Fibroblast of pulmonary artery (primary cell): ENCODE data around the gene RAB1A.

Experiments used
- DNase-seq: peaks from one replicate; pipeline ENCODE4 v3.0.0-alpha.2; 2010; ENCODE audit warnings: low read depth
- H3K4me3 ChIP-seq: replicated peaks from 2 replicates; pipeline ENCODE4 v1.5.1; 2011; ENCODE audit warnings: low read depth, mild to moderate bottlenecking, control low read depth, low read length, moderate library complexity
- CTCF ChIP-seq: IDR thresholded peaks from 2 replicates; pipeline ENCODE4 v1.5.1; 2011; ENCODE audit warnings: mild to moderate bottlenecking, control low read depth, low read length, inconsistent platforms; ENCODE audit errors: missing control alignments

RAB1A gene

GRCh38 chr2:65053199-65053598 lies 76.7 kb downstream of the RAB1A start:
- DNase-seq, result no peak
- no peak overlapping the region for H3K4me3 ChIP-seq
- no peak for TF ChIP-seq CTCF

GRCh38 chr2:65050931-65051330 lies 79.0 kb downstream of the RAB1A start:
- DNase-seq, result no peak
- TF ChIP-seq CTCF, result no peak
- H3K4me3 ChIP-seq, result no peak overlapping the region

- H3K4me3 ChIP-seq, result no peak overlapping the region
- no peak for DNase-seq
- TF ChIP-seq CTCF, result no peak
Measured at GRCh38 chr2:65049010-65049639, 80.8 kb downstream of the RAB1A start.

GRCh38 chr2:65046633-65047407 lies 83.1 kb downstream of the RAB1A start:
- TF ChIP-seq CTCF, result no peak
- no peak overlapping the region for H3K4me3 ChIP-seq
- no peak for DNase-seq

- no peak for TF ChIP-seq CTCF
- no peak for DNase-seq
- H3K4me3 ChIP-seq, result no peak overlapping the region
Measured at GRCh38 chr2:65045651-65046050, 84.3 kb downstream of the RAB1A start.

- H3K4me3 ChIP-seq, result no peak overlapping the region
- no peak for TF ChIP-seq CTCF
- no peak for DNase-seq
Measured at GRCh38 chr2:65044097-65044735, 85.7 kb downstream of the RAB1A start.
